K562 (cell line): Measurements from ENCODE around the gene RBM3.

Experiments
- CTCF ChIP-seq, 3 experiments: IDR thresholded peaks in 2 of 3; conservative IDR thresholded peaks in 1 of 3; 2 replicates each; pipeline ENCODE4 v1.5.1; 2011 to 2012; ENCODE audit warnings: low read length in 3 of 3, mild to moderate bottlenecking in 3 of 3, control low read depth in 2 of 3, improper control_type of control experiment in 1 of 3, inconsistent platforms in 1 of 3, low read depth in 1 of 3, mixed read lengths in 1 of 3, moderate library complexity in 1 of 3; ENCODE audit not compliant: insufficient read depth in 2 of 3
- NCOA1 ChIP-seq: fragments of 450-650 bp; IDR thresholded peaks from 2 replicates; pipeline ENCODE4 v1.6.1; 2016; ENCODE audit warnings: low read depth
- RAD21 ChIP-seq, 2 experiments: fragments of 250-450 bp in 1 of 2; fragments of 450-650 bp in 1 of 2; sonication (Bioruptor Pico) in 1 of 2; formaldehyde crosslinking in 1 of 2; IDR thresholded peaks in 1 of 2; conservative IDR thresholded peaks in 1 of 2; 2 replicates each; pipeline versions ENCODE4 v1.4.0 to v1.8.0; 2020 to 2022; ENCODE audit warnings: mild to moderate bottlenecking in 2 of 2, moderate library complexity in 1 of 2
- TARDBP ChIP-seq: fragments of 450-650 bp; IDR thresholded peaks from 2 replicates; pipeline ENCODE4 v1.6.1; 2016
- THRB ChIP-seq: fragments of 450-650 bp; formaldehyde crosslinking; conservative IDR thresholded peaks from 2 replicates; pipeline ENCODE4 v1.4.0; 2022; ENCODE audit warnings: mild to moderate bottlenecking, missing genetic modification characterization
- TRIM24 ChIP-seq, 2 experiments: fragments of 450-650 bp; IDR thresholded peaks; 2 replicates each; pipeline ENCODE4 v1.6.1; 2016
- ZBTB7A ChIP-seq: IDR thresholded peaks from 2 replicates; pipeline ENCODE4 v1.6.1; 2011; ENCODE audit warnings: low read depth, mild to moderate bottlenecking, low read length, moderate library complexity, borderline replicate concordance; ENCODE audit not compliant: control insufficient read depth
- TF ChIP-seq, protein P1 (sequence below): fragments of 450-650 bp; formaldehyde crosslinking; IDR thresholded peaks from 2 replicates; pipeline ENCODE4 v1.4.0; 2020; ENCODE audit warnings: mild to moderate bottlenecking, mixed read lengths
- TF ChIP-seq, protein P2 (sequence below), 2 experiments: fragments of 450-650 bp in 1 of 2; sonication (generic) in 1 of 2; formaldehyde crosslinking in 1 of 2; IDR thresholded peaks in 1 of 2; conservative IDR thresholded peaks in 1 of 2; 2 replicates each; pipeline versions ENCODE4 v1.6.1 to v1.8.1; 2016 to 2023; ENCODE audit warnings: mild to moderate bottlenecking in 2 of 2, moderate library complexity in 2 of 2, inconsistent platforms in 1 of 2, missing genetic modification reagents in 1 of 2

- TF ChIP-seq CTCF (IDR thresholded peaks at IDR 0.05 in 2 of 3, conservative IDR thresholded peaks at IDR 0.05 in 1 of 3; ENCODE audit: insufficient read depth in 2 of 3, low read depth in 1 of 3, low read length in 3 of 3) (no peak), RAD21 (CRISPR knock-in tag; conservative IDR thresholded peaks at IDR 0.05 in 1 of 2, IDR thresholded peaks at IDR 0.05 in 1 of 2) (no peak), TARDBP (no peak), THRB (CRISPR knock-in tag) (no peak), NCOA1 (no peak), TRIM24 (IDR thresholded peaks at IDR 0.05) (no peak), ZBTB7A (no peak)
- TF ChIP-seq, protein P1, sequence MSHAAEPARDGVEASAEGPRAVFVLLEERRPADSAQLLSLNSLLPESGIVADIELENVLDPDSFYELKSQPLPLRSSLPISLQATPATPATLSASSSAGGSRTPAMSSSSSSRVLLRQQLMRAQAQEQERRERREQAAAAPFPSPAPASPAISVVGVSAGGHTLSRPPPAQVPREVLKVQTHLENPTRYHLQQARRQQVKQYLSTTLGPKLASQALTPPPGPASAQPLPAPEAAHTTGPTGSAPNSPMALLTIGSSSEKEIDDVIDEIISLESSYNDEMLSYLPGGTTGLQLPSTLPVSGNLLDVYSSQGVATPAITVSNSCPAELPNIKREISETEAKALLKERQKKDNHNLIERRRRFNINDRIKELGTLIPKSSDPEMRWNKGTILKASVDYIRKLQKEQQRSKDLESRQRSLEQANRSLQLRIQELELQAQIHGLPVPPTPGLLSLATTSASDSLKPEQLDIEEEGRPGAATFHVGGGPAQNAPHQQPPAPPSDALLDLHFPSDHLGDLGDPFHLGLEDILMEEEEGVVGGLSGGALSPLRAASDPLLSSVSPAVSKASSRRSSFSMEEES (CRISPR knock-in tag): no peak
- TF ChIP-seq, protein P2, sequence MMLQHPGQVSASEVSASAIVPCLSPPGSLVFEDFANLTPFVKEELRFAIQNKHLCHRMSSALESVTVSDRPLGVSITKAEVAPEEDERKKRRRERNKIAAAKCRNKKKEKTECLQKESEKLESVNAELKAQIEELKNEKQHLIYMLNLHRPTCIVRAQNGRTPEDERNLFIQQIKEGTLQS (IDR thresholded peaks at IDR 0.05): no peak
- TF ChIP-seq, protein P2 (CRISPR knock-in tag; conservative IDR thresholded peaks at IDR 0.05): no peak
Measured at GRCh38 chrX:48533165-48533564, 41.1 kb upstream of the RBM3 start.
